ENCODE results near the gene SNCAIP. TPM values are rescaled to one million over a fixed set of nuclear protein-coding genes. Genes with fewer than 3 reads are reported as not detected.

Gene SNCAIP
- total RNA-seq, 2 donors from 2014 or later = not detected

DNA sequence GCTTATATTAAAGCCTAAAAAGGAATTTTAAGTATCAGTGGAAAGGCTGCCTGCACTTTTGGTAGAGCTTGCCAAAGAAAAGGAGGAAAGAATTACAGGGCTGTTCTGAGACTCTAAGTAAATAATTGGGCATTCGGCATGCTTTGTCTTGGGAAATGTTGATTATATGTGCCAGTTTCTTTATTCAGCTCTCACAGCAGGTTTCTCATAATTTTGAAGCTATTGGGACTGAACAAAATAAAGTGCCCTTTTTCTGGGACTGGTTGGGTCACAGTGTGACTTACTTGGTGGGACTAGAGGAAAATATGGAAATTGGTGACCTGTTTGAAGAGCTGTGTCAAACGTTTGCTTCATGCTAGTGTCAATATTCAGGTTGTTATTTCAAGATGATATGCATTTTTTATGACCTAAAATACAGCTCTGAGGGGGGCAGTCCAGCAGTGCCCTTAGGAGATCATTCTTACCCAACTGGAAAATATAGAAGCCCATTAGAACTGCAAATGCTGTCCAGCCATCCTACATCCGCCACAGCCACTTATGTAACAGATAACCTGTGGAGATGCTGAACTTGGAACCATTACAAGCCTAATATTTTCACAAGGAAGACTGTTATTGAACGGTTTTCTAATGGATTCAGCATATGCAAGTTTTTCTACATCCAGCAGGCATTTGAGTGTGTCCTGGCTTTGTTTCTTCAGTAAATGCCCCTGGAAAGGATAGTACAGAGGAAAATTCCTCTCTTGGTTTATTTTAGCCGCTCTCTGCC is 122.4 kb downstream of the SNCAIP start:
- H3K9me3 Mint-ChIP-seq = peaks cover 0 to 1% of the 10 kb centered on the region in 2 donors
- no peak overlapping the region for H3K27ac Mint-ChIP-seq
- no peak overlapping the region for H3K4me3 Mint-ChIP-seq
- H3K27me3 Mint-ChIP-seq (ENCODE audit: low read depth) = peaks cover 3% of the 10 kb centered on the region
- H3K36me3 Mint-ChIP-seq (ENCODE audit: insufficient read depth in 2 of 2) = no peaks in the 10 kb centered on the region
- no peak for DNase-seq
- no peak for ATAC-seq (replicated peaks in 1 of 2)
- H3K4me1 Mint-ChIP-seq (ENCODE audit: low read depth) = no peaks in the 10 kb centered on the region

- DNase-seq (no peak), ATAC-seq (replicated peaks in 1 of 2) (no peak)
- Mint-ChIP-seq H3K27ac (no peak overlapping the region), H3K36me3 (ENCODE audit: insufficient read depth in 2 of 2) (no peaks in the 10 kb centered on the region), H3K4me3 (no peak overlapping the region), H3K27me3 (ENCODE audit: low read depth) (peaks cover 5% of the 10 kb centered on the region), H3K9me3 (peaks cover 0 to 1% of the 10 kb centered on the region in 2 donors), H3K4me1 (ENCODE audit: low read depth) (no peaks in the 10 kb centered on the region)
Measured at GRCh38 chr5:122435234-122435633, 123.2 kb downstream of the SNCAIP start.

DNA sequence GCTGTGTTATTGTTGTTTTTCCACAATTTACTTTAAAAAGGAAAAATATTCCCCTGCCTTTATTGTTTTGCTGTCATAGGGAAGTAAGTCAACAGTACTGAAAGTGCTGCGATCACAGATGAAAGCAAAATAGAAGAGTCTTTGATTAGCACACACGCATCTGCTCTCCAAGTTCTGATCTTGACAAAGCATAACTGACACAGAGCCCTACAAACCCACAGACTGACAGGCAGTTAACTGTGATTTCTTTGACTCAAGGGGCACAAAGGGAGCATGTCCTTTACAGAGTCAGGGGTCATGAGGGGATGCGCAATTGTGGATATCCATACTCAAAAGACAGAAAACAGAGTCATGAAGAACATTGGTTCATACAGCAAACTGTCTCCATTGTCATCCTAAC is 123.7 kb downstream of the SNCAIP start:
- Mint-ChIP-seq H3K36me3 (ENCODE audit: insufficient read depth in 2 of 2) (no peaks in the 10 kb centered on the region), H3K27ac (no peak overlapping the region), H3K27me3 (ENCODE audit: low read depth) (peaks cover 5% of the 10 kb centered on the region), H3K9me3 (peaks cover 0 to 1% of the 10 kb centered on the region in 2 donors), H3K4me3 (no peak overlapping the region), H3K4me1 (ENCODE audit: low read depth) (no peaks in the 10 kb centered on the region)
- DNase-seq (no peak), ATAC-seq (replicated peaks in 1 of 2) (no peak)

GRCh38 chr5:122436615-122437014 is 124.6 kb downstream of the SNCAIP start:
- DNase-seq (no peak), ATAC-seq (replicated peaks in 1 of 2) (no peak)
- Mint-ChIP-seq H3K9me3 (peaks cover 0 to 1% of the 10 kb centered on the region in 2 donors), H3K4me3 (no peak overlapping the region), H3K36me3 (ENCODE audit: insufficient read depth in 2 of 2) (no peaks in the 10 kb centered on the region), H3K4me1 (ENCODE audit: low read depth) (no peaks in the 10 kb centered on the region), H3K27me3 (ENCODE audit: low read depth) (peaks cover 5% of the 10 kb centered on the region), H3K27ac (no peak overlapping the region)

DNA sequence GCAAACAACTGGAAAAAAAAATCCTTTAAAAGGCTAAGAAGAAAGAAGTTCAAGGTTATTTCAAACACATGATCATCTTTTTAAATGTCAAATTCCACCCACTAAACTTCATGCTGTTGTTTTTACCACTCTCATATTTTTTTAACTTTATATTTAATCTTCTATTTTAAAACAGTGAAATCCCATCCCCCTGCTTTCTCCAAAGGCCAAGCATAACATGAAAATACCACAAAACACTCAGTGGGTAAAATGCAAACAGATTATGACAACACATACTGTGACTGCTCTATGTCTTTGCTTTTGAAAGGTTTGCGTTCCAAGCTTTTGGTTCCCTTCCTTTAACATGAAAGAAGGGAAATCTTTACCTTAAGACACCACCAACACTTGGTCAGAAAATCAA is 127.6 kb downstream of the SNCAIP start:
- H3K27me3 Mint-ChIP-seq (ENCODE audit: low read depth) = peaks cover 5% of the 10 kb centered on the region

DNA sequence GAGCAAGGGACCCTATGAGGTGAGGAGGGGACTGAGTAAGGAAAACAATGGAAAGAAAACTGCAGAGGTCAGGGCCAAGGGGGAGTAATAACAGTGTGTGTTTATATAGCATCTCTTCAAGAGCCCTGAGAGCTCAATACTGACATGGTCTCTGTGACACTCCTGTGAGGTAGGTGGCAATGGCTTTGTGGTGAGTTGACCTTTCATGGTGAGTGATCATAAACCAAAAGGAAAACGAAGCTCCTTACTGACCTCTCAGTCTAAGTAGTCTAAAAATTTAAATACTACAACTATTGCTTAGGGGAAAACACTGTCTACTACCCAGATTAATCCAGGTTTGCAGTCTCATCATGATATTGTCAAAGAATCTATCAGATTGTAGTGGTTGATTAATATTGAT is 130.9 kb downstream of the SNCAIP start:
- Mint-ChIP-seq H3K36me3 (ENCODE audit: insufficient read depth in 2 of 2) (no peaks in the 10 kb centered on the region), H3K4me1 (ENCODE audit: low read depth) (no peaks in the 10 kb centered on the region), H3K9me3 (peaks cover 0 to 1% of the 10 kb centered on the region in 2 donors), H3K27ac (no peak overlapping the region), H3K4me3 (no peak overlapping the region), H3K27me3 (ENCODE audit: low read depth) (peaks cover 5% of the 10 kb centered on the region)
- DNase-seq = no peak
- ATAC-seq (replicated peaks in 1 of 2) = peak in 1 of 2 donors; percentile 21

More for the DNA sequence above, 127.6 kb downstream of the SNCAIP start:
- ATAC-seq (replicated peaks in 1 of 2) = no peak
- Mint-ChIP-seq H3K36me3 (ENCODE audit: insufficient read depth in 2 of 2) (no peaks in the 10 kb centered on the region), H3K27ac (no peak overlapping the region), H3K4me1 (ENCODE audit: low read depth) (no peaks in the 10 kb centered on the region), H3K4me3 (no peak overlapping the region), H3K9me3 (peaks cover 0 to 1% of the 10 kb centered on the region in 2 donors)
- DNase-seq = no peak

DNA sequence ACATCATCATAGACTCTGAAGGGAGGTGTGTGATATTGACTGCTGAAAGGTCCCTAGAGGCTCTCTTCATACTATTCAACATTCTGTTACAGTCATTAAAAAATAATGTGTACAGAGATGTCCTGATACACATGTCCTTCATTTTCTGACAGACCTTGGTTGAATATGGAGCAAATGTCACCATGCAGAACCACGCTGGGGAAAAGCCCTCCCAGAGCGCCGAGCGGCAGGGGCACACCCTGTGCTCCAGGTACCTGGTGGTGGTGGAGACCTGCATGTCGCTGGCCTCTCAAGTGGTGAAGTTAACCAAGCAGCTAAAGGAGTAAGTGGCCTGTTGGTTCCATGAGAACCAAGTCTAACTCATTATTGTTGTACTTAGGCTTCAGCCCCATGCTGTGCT is 132.4 kb downstream of the SNCAIP start:
- H3K36me3 Mint-ChIP-seq (ENCODE audit: insufficient read depth in 2 of 2) = no peaks in the 10 kb centered on the region
- H3K4me3 Mint-ChIP-seq = no peak overlapping the region
- H3K4me1 Mint-ChIP-seq (ENCODE audit: low read depth) = no peaks in the 10 kb centered on the region
- peaks cover under 1% of the 10 kb centered on the region for H3K27me3 Mint-ChIP-seq (ENCODE audit: low read depth)
- DNase-seq = no peak
- H3K27ac Mint-ChIP-seq = no peak overlapping the region
- no peak for ATAC-seq (replicated peaks in 1 of 2)
- no peaks in the 10 kb centered on the region for H3K9me3 Mint-ChIP-seq

GRCh38 chr5:122445070-122445469 is 133.0 kb downstream of the SNCAIP start:
- Mint-ChIP-seq H3K27ac (no peak overlapping the region), H3K9me3 (no peaks in the 10 kb centered on the region)
- DNase-seq = no peak

DNA sequence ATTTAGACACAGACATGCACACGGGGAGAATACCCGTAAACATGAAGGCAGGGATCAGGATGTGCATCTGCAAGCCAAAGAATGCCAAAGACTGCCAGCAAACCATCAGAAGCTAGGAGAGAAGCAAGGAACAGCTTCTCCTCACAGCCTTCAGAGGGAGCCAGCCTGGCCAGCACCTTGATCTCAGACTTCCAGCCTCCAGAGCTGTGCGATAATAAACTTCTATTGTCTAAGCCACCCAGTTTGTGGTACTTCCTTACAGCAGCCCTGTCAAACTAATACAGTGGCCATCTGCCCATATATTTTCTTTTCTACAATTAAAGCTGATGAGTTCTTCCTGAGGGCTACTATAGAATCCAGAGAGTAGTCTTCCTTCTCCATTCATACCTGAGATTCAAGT is 135.0 kb downstream of the SNCAIP start:
- DNase-seq (no peak), ATAC-seq (replicated peaks in 1 of 2) (no peak)
- no peaks in the 10 kb centered on the region for H3K4me1 Mint-ChIP-seq (ENCODE audit: low read depth)
- H3K27me3 Mint-ChIP-seq (ENCODE audit: low read depth) = no peaks in the 10 kb centered on the region
- no peak overlapping the region for H3K4me3 Mint-ChIP-seq
- H3K36me3 Mint-ChIP-seq (ENCODE audit: insufficient read depth in 2 of 2) = no peaks in the 10 kb centered on the region
- H3K9me3 Mint-ChIP-seq = no peaks in the 10 kb centered on the region
- no peak overlapping the region for H3K27ac Mint-ChIP-seq

More at GRCh38 chr5:122445070-122445469, 133.0 kb downstream of the SNCAIP start:
- ATAC-seq (replicated peaks in 1 of 2) = no peak
- Mint-ChIP-seq H3K36me3 (ENCODE audit: insufficient read depth in 2 of 2) (no peaks in the 10 kb centered on the region), H3K4me1 (ENCODE audit: low read depth) (no peaks in the 10 kb centered on the region), H3K4me3 (no peak overlapping the region), H3K27me3 (ENCODE audit: low read depth) (no peaks in the 10 kb centered on the region)

DNA sequence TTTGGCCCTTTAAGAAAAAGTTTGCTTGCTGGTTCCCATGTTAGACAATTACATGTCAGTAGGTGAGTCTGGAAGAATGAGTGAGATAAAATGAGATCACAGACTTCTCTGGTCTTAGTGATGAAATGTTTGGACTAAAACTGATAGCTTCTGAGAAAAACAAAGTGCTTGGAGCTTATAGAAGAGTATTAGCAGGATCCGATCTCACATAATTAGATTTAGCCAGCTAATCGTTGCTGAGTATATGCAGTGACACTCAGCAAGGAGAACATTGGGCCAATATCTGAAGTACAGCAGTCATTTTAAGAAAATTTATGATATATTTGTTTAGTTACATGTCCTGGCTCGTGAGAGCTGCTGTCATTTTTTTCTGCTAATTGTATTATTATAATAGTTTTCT is 135.8 kb downstream of the SNCAIP start:
- Mint-ChIP-seq H3K4me1 (ENCODE audit: low read depth) (no peaks in the 10 kb centered on the region), H3K27ac (no peak overlapping the region), H3K36me3 (ENCODE audit: insufficient read depth in 2 of 2) (no peaks in the 10 kb centered on the region), H3K4me3 (no peak overlapping the region), H3K27me3 (ENCODE audit: low read depth) (no peaks in the 10 kb centered on the region), H3K9me3 (peaks cover 0 to 3% of the 10 kb centered on the region in 2 donors)
- no peak for DNase-seq
- ATAC-seq (replicated peaks in 1 of 2) = no peak

DNA sequence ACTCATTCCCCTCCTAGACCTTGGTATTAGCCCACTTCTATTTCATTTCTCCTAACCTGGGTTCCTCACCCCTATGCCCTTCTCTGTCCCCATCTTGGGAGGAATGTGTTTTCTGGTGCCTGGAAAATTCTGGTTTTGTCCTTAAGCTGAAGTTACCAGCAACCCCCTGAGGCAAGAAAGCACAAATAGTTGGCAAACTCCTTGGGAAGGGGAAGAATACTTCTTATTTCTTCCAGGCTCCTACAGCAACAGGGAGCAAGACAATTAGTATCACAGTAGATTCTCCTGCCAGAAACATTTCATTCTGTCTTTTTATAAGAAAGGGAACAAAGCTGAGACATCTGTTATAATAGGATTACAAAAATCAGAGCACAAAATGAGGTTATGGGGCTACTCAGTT is 142.5 kb downstream of the SNCAIP start:
- H3K27me3 Mint-ChIP-seq (ENCODE audit: low read depth) = no peaks in the 10 kb centered on the region
- no peak overlapping the region for H3K4me3 Mint-ChIP-seq
- H3K27ac Mint-ChIP-seq = no peak overlapping the region
- no peak for DNase-seq
- no peaks in the 10 kb centered on the region for H3K4me1 Mint-ChIP-seq (ENCODE audit: low read depth)
- no peaks in the 10 kb centered on the region for H3K36me3 Mint-ChIP-seq (ENCODE audit: insufficient read depth in 2 of 2)
- no peak for ATAC-seq (replicated peaks in 1 of 2)
- peaks cover 0 to 3% of the 10 kb centered on the region in 2 donors for H3K9me3 Mint-ChIP-seq

GRCh38 chr5:122455939-122456338 is 143.9 kb downstream of the SNCAIP start:
- no peaks in the 10 kb centered on the region for H3K36me3 Mint-ChIP-seq (ENCODE audit: insufficient read depth in 2 of 2)
- H3K4me3 Mint-ChIP-seq = no peak overlapping the region
- no peak overlapping the region for H3K27ac Mint-ChIP-seq
- H3K4me1 Mint-ChIP-seq (ENCODE audit: low read depth) = no peaks in the 10 kb centered on the region
- peaks cover 0 to 3% of the 10 kb centered on the region in 2 donors for H3K9me3 Mint-ChIP-seq
- H3K27me3 Mint-ChIP-seq (ENCODE audit: low read depth) = no peaks in the 10 kb centered on the region
- no peak for ATAC-seq (replicated peaks in 1 of 2)
- no peak for DNase-seq

DNA sequence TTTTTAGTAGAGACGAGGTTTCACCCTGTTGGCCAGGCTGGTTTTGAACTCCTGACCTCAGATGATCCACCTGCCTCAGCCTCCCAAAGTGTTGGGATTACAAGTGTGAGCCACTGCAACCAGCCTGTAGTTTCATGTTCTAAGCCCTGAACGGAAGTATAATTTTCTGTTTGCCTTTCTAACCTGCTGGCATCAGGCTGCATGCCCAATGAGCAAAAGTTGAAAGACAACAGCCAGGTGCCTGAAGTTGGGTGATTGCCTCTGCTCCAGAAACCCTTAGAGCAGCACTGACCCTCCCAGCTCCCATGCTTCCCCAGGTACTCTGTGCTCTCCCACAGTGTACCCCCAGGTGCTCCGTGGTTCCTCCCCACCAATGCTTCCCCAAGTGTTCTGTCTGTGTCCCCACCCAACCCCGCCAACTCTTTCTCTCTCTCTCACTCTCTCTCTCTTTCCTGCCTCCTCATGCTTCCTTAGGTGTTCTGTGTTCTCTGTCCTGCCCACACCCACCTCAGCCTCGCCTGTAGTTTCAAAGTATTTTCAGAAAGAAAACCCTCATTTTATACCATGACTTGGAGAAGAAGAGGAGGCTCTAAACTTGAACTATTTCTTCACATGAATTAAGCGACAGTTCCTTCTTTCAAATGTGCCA is 145.3 kb downstream of the SNCAIP start:
- no peak overlapping the region for H3K4me3 Mint-ChIP-seq
- DNase-seq (no peak), ATAC-seq (replicated peaks in 1 of 2) (no peak)
- no peaks in the 10 kb centered on the region for H3K36me3 Mint-ChIP-seq (ENCODE audit: insufficient read depth in 2 of 2)
- H3K27ac Mint-ChIP-seq = no peak overlapping the region
- no peaks in the 10 kb centered on the region for H3K4me1 Mint-ChIP-seq (ENCODE audit: low read depth)
- H3K27me3 Mint-ChIP-seq (ENCODE audit: low read depth) = no peaks in the 10 kb centered on the region
- peaks cover 0 to 3% of the 10 kb centered on the region in 2 donors for H3K9me3 Mint-ChIP-seq

Data from activated T-cell treated with anti-CD3 and anti-CD28 coated beads, Interleukin-2, amount 50 U/mL, for 72 hours (primary cell).